Smooth muscle cell (in vitro differentiated cells): ENCODE results near the gene DDX41. TPM values are rescaled to one million over a fixed set of nuclear protein-coding genes. Genes with fewer than 3 reads are reported as not detected.
"Not testable (repeated sequence)": the region's sequence is repeated elsewhere in the genome, so short reads cannot be mapped to it uniquely, and the experiment has no call there.

Experiments used
- DNase-seq: peaks from one replicate; lab custom pipeline; 2025; ENCODE audit not compliant: unreplicated experiment; lab: John Stamatoyannopoulos, UW
- H2AFZ ChIP-seq: fragments of 200-600 bp; sonication (generic); 2 replicates; pipeline ENCODE4 v1.6.0; 2016; ENCODE audit warnings: antibody characterized with exemption, low read depth, mild to moderate bottlenecking
- H3F3A ChIP-seq: fragments of 200-600 bp; sonication (generic); 2 replicates; pipeline ENCODE4 v1.6.0; 2017; ENCODE audit warnings: antibody characterized with exemption, low read depth
- H3K27ac ChIP-seq: fragments of 200-600 bp; sonication (generic); 2 replicates; pipeline ENCODE4 v1.5.1; 2016; ENCODE audit warnings: low read depth, mild to moderate bottlenecking
- H3K27me3 ChIP-seq: fragments of 200-600 bp; sonication (generic); 2 replicates; pipeline ENCODE4 v1.6.1; 2016; ENCODE audit warnings: low read depth, mild to moderate bottlenecking
- H3K36me3 ChIP-seq: fragments of 200-600 bp; sonication (generic); 2 replicates; pipeline ENCODE4 v1.5.1; 2016; ENCODE audit warnings: low read depth
- H3K4me1 ChIP-seq: fragments of 200-600 bp; sonication (generic); 2 replicates; pipeline ENCODE4 v1.5.1; 2016; ENCODE audit warnings: low read depth
- H3K4me2 ChIP-seq: fragments of 200-600 bp; sonication (generic); 2 replicates; pipeline ENCODE4 v1.6.0; 2016; ENCODE audit warnings: mild to moderate bottlenecking
- H3K4me3 ChIP-seq: fragments of 200-600 bp; sonication (generic); 2 replicates; pipeline ENCODE4 v1.5.1; 2016; ENCODE audit warnings: mild to moderate bottlenecking
- H3K79me2 ChIP-seq: fragments of 200-600 bp; sonication (generic); 2 replicates; pipeline ENCODE4 v1.6.0; 2016; ENCODE audit warnings: low read depth, mild to moderate bottlenecking
- H3K9ac ChIP-seq: fragments of 200-600 bp; sonication (generic); 2 replicates; pipeline ENCODE4 v1.6.0; 2016; ENCODE audit warnings: low read depth
- H3K9me3 ChIP-seq: fragments of 200-600 bp; sonication (generic); replicated peaks from 2 replicates; pipeline ENCODE4 v1.5.1; 2016; ENCODE audit warnings: low read depth
- H4K20me1 ChIP-seq: fragments of 200-600 bp; sonication (generic); 2 replicates; pipeline ENCODE4 v1.6.0; 2016; ENCODE audit warnings: low read depth
- CTCF ChIP-seq: fragments of 200-600 bp; sonication (generic); IDR thresholded peaks from 2 replicates; pipeline ENCODE4 v1.5.1; 2017; ENCODE audit warnings: borderline replicate concordance, mild to moderate bottlenecking, antibody characterized with exemption; ENCODE audit not compliant: insufficient read depth, poor library complexity, severe bottlenecking
- WGBS: methylation state at CpG from one replicate; pipeline ENCODE4 v1.1.7; 2016; ENCODE audit warnings: low lambda C conversion rate; 5-methylcytosine and 5-hydroxymethylcytosine counted together
- polyA plus RNA-seq: library from polyadenylated mRNA; unstranded; fragments of >200 nt; fragmentation: Nextera tagmentation; extraction: Ambion mirVana; gene quantifications from 2 replicates; pipeline ENCODE4 v1.2.1, GENCODE V29; 2016
- total RNA-seq: library from RNA; depleted of rRNA; stranded (reverse); fragments of >200 nt; gene quantifications from 2 replicates; pipeline ENCODE4 v1.2.3, GENCODE V29; 2014

Gene DDX41
- total and polyA plus RNA-seq, 2 experiments from 2014 or later: 72.5 to 90.0 TPM

DNA sequence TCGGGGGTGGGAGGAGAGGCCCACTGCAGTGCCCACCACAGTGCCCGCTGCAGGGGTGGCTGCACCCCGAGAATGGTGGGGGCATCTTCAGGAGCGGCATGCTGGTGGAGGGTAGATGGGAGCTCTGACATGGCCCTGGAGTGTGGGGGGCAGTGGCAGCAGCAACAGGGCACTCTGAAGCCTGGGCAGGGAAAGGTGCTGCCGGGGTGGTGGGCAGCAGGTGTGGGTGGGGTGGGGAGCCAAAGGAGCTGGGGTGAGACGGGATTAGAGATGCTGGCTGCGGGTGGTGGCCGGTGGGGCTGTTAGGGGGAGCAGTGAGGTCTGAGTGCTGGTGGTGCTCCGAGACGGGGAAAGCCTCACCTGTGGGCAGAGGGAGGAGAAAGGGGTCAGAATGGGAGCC is 19.6 kb upstream of the DDX41 start:
- no peak for DNase-seq
- Histone ChIP-seq H3K4me2 (no peak overlapping the region), H3K4me1 (peaks cover 6% of the 10 kb centered on the region), H3K4me3 (no peak overlapping the region), H2AFZ (no peak overlapping the region), H3K36me3 (peaks cover 8% of the 10 kb centered on the region), H3F3A (peaks cover 7% of the 10 kb centered on the region), H3K27me3 (no peaks in the 10 kb centered on the region), H4K20me1 (peaks cover 81% of the 10 kb centered on the region), H3K9me3 (no peaks in the 10 kb centered on the region), H3K9ac (no peak overlapping the region), H3K27ac (no peak overlapping the region), H3K79me2 (peaks cover 34% of the 10 kb centered on the region)
- no peak for TF ChIP-seq CTCF
- WGBS: over 99% methylated on average over 9 of the region's 10 CpGs

GRCh38 chr5:177535125-177535524 is 18.4 kb upstream of the DDX41 start:
- Histone ChIP-seq H3K4me3 (no peak overlapping the region), H3K4me1 (peaks cover 6% of the 10 kb centered on the region), H2AFZ (no peak overlapping the region), H3K27ac (no peak overlapping the region), H3K9ac (no peak overlapping the region), H3F3A (peaks cover 7% of the 10 kb centered on the region), H3K4me2 (no peak overlapping the region), H3K36me3 (peaks cover 8% of the 10 kb centered on the region), H3K79me2 (peaks cover 22% of the 10 kb centered on the region), H4K20me1 (peaks cover 69% of the 10 kb centered on the region), H3K27me3 (no peaks in the 10 kb centered on the region), H3K9me3 (no peaks in the 10 kb centered on the region)
- 97% methylated on average over 7 of the region's 7 CpGs for WGBS
- no peak for TF ChIP-seq CTCF
- DNase-seq: no peak

GRCh38 chr5:177534433-177534832 is 17.7 kb upstream of the DDX41 start:
- peaks cover 19% of the 10 kb centered on the region for H3K79me2 ChIP-seq
- H3F3A ChIP-seq, H3K9me3 ChIP-seq, H2AFZ ChIP-seq, H3K4me3 ChIP-seq, H3K27me3 ChIP-seq, H3K36me3 ChIP-seq, H3K4me2 ChIP-seq, H3K9ac ChIP-seq, H3K4me1 ChIP-seq, DNase-seq, H3K27ac ChIP-seq: not testable (repeated sequence)
- H4K20me1 ChIP-seq: peaks cover 62% of the 10 kb centered on the region
- WGBS: 95% methylated on average over 7 of the region's 7 CpGs

GRCh38 chr5:177531209-177531940 is 14.6 kb upstream of the DDX41 start:
- no peak for DNase-seq
- Histone ChIP-seq H3K27me3 (no peaks in the 10 kb centered on the region), H3K4me2 (no peak overlapping the region), H3K9me3 (no peaks in the 10 kb centered on the region), H3K9ac (no peak overlapping the region), H2AFZ (no peak overlapping the region), H3K27ac (no peak overlapping the region), H3K36me3 (peaks cover 8% of the 10 kb centered on the region), H3K4me1 (no peaks in the 10 kb centered on the region), H3K79me2 (peaks cover 19% of the 10 kb centered on the region), H3F3A (no peaks in the 10 kb centered on the region), H4K20me1 (peaks cover 33% of the 10 kb centered on the region), H3K4me3 (no peak overlapping the region)
- WGBS: 98% methylated on average over 18 of the region's 27 CpGs
- TF ChIP-seq CTCF: no peak
